SW480 (cell line): ENCODE measurements around the gene LRRFIP2.
"Not testable (repeated sequence)": the region's sequence is repeated elsewhere in the genome, so short reads cannot be mapped to it uniquely, and the experiment has no call there.

ENCODE experiments used
- DNase-seq: peaks from one replicate; pipeline ENCODE4 v3.0.0-alpha.2; 2016; ENCODE audit warnings: low spot score

Gene LRRFIP2

DNA sequence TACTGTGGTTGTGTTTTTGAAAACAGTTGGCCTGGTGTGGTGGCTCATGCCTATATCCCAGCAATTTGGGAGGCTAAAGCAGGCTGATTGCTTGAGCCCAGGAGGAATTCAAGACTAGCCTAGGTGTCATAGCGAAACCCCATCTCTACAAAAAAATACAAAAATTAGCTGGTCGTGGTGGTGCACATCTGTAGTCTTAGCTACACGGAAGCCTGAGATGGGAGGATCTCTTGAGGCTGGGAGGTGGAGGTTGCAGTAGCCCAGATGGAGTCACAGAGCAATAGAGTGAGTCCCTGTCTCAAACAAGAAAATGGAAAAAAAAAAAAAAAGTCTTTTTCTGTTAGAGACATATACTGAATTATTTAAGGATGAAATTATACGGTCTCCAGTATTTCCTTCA lies 14.7 kb upstream of the LRRFIP2 start:
- no peak for DNase-seq

DNA sequence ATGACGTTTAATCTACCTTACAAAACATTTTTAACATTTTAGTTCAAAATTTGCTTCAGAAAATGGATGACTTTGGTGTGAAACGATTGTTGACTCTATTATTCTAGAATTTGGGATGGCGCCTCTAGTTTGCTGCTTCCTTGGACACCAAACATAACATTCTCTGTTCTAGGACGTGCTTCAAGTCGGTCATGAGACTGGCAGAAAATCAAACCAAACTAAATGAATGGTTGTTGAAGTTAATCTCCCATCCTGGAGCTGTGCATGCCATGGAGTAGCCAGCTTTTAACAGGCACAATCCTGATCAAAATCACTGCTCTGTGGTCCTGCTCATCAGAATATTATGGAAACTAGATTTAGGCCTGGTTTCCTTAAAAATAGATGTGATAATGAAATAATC lies 9.6 kb upstream of the LRRFIP2 start:
- DNase-seq, result no peak

DNA sequence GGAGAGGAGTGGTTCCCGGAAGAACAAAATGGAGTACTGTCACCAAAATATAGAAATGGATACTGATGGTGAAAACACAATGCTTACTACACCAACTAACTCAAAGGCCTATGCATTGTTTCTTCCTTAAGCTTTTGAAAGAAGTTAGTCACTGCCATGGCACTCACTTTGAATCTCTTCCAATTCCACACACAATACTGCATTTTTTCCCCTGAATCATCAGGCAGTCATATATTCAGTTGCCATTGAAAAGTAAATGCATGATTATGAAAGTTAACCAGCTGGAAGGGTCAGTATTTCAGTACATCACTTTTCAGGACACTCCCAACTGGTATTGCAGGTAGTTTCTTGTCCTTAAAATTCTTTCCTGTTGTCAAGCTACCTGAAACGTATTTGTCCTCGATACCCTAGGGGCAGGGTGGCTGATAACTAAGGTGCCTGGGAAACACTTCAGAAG lies 9.0 kb upstream of the LRRFIP2 start:
- DNase-seq, result peak; percentile 36

DNA sequence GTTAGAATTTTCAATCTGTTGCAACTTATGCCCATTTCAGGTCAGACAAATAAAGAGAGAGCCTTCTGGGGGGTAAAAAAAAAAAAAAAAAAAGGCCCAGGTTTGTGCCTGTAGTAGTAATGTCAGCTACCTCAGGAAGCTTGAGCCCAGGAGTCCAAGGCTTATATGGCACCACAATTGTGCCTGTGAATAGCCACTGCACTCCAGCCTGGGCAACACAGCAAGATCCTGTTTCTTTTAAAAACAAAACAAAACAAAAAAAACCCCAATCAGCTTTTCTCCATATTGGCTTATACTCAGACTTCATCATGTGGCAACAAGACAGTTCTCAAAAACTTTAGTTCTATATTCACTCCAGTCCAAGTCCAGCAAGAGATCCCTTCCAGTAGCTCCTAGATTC lies 8.4 kb upstream of the LRRFIP2 start:
- no peak for DNase-seq

DNA sequence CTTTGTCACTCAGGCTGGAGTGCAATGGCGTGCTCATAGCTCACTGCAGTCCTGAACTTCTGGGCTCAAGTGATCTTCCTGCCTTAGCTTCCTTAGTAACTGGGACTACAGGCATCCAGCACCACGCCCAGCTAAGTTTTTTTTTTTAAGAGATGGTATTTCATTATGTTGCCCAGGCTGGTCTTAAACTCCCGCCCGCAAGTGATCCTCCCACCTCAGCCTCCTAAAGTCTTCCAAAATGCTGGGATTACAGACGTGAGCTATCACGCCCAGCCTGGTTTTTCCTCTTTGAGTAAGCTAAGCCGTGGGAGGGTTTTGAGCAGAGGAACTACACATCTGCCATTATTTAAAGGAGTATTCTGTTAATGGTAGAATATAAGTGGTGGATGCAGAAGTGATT lies 7.4 kb upstream of the LRRFIP2 start:
- no peak for DNase-seq

DNA sequence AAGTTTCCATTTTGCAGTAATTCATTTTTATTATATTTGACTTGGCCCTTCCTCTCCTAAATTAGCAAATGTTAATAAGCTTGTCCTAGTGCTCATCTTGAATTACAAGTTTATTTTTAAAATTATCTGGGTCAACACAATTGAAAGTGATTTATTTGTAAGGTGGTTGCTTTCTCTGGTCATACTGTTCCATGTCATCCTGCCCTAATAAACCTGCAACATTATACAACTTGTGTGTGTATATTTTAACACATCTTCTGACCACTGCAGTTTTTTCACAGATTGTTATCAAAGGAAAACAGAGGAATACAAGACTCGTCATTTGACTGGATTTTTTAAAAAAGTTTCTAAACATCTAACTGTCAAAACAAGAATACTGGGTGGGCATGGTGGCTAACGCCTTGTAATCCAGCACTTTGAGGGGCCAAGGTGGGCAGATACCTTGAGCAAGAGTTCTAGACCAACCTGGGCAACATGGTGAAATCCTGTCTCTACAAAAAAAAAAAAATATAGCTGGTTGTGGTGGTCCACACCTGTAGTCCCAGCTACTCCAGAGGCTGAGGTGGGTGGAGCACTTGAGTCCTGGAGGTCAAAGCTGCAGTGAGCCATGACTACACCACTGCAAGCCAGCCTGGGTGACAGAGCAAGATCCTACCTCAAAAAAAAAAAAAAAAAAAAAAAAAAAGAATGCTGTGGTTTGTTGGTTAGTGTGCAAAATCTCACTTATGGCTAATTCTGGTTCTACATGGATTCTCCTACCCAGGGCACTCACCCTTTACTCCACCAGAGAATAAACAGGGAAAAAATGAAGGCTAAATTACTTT lies 5.0 kb upstream of the LRRFIP2 start:
- no peak for DNase-seq

DNA sequence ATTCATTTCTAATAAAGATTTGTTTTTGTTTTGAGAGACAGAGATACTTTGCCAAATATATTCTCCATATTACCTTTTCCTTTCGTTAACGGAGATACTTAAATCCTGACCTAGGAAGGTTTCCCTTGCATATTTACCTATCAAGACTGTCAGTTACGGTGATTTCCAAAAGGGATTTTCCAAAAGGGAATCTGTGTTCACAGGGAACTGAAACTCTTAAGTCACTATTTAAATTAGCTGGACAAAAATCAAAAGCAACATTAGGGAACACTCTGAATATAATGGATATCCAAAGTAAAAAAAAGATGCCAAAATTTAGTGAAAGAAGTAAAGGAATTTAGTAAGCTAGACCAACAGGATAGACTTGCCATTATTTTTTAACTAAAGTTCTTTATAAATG lies 576 bp downstream of the LRRFIP2 start:
- DNase-seq, result no peak

DNA sequence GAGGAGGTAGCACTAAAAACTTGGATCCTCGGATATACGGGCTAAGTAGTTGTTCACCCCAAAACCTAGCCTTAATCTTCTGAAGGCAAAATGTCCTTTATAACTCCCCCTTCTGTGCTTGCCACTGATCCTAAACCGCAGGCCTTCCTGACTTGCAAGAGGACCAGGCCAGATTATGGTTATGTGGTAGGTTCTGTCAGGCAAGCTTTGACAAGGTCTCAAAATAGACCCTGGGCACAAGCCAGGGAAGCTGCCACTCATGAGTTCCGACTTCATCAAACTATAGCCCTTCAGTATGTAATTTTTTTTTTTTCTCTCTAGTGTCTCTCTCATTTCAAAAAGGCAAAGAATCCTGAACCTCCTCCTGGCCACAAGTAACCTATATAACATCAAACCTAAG lies 3.2 kb downstream of the LRRFIP2 start:
- DNase-seq, result no peak

DNA sequence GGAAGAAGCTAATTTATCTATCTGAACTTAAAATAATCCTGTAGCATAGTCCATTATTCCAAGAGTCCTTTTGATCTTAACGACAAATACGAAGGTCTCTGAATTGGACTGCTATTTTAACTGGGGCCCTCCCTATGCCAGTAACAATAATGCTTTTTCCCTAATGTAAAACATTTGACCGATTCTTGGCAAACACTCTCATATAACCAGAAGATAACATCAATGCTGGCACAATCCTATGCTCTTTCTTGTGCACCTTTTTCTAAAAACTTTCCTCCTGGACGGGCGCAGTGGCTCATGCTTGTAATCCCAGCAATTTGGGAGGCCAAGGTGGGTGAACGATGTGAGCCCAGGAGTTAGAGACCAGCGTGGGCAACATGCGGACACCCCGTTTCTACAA lies 3.9 kb downstream of the LRRFIP2 start:
- no peak for DNase-seq

DNA sequence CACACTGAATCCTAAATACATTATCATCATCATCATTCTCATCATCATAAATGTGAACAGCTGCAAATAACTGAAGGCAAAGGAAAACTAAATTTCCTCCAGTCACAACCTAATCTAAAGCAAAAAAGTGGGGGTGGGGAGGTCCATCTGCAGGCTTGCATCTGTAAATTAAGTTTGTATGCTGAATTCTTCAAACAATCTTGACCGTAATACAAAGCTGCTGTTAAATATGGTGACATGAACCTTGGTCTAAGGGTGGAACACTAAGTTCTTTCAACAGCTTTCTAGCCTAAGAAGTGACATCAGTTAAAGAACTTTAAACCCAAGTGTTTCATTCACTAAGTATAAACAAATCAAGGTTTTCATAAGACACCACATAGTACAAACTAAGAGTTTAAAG lies 4.3 kb downstream of the LRRFIP2 start:
- no peak for DNase-seq

DNA sequence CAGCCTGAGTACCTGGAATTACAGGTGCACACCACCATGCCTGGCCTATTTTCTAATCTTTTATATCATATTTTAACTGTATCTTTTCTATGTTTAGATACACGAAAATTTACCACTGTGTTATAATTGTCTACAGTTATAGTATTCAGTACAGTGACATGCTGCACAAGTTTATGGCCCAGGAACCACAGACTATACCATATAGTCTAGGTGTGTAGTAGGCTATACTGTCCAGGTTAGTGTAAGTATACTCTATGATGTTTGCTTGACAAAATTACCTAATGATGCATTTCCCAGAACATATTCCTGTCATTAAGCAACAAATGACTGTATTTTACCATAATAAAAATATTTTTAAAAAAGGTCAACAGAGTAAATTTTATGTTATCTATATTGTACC lies 5.5 kb downstream of the LRRFIP2 start:
- DNase-seq, result no peak

DNA sequence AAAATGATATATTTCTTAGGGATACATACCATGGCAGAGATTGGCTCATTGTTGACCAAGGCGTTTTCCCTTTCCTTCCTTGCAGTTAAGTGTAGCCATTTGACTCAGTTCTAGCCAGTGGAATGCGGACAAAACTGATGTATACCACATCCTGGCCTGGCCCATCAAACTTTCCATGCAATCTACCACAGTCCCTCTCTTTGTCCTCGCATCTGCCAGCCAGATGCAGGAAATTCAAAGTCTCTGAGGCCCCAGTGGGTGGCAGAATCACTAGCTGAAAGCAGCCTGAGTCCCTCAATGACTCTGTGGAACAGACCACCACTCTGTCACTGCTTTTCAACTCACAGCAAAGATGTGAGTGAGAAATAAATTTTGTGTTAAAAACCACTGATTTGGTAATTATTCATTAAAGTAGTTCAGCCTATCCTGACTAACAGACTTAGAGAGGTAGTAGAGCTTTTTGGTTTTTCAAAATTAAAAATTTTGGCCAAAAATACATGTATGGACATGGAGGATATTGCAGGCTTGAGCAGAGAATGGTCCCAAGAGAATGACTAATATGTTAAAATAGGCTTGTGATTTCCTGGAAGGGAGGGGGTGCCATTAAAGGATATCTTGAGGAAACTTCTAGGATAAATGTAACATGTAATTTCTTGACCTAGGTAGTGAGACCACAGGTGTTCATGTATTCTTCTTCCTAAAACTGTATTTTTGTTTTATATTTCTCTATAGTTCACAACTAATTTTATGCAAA lies 10.9 kb downstream of the LRRFIP2 start:
- peak; percentile 23 for DNase-seq

DNA sequence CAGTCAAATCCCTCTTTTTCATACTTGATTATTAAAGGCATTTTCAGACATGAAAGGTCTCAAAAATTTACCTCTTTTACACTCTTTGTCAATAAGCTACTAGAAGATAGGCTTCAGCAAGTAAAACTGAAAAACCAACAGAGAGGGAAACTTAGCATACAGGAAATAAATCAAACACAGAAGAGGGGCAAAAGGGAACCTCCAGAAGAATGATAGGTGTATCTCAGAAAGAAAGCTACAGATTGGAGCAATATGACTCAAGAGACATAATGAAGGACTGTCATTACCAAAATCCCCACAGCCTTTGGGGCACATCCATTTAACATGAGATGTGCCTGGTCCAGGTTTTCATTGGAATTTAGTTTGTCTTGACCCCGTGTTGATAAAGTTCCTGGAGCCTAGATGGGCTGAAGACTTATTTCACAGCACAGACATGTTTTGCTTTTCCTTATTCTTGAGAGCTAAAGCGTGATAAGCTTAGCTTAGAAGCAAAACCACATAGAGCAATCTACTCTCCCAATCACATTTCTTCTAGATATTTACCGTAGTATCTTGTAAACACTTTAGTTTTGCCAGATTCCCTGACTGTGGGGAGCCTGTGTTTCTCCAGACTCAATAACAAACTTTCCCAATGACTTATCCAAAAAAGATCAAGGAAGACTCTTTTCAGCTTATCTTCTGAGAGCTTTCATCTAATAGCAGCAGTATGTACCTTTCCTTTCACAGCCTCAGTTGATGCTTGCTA lies 11.7 kb downstream of the LRRFIP2 start:
- no peak for DNase-seq

DNA sequence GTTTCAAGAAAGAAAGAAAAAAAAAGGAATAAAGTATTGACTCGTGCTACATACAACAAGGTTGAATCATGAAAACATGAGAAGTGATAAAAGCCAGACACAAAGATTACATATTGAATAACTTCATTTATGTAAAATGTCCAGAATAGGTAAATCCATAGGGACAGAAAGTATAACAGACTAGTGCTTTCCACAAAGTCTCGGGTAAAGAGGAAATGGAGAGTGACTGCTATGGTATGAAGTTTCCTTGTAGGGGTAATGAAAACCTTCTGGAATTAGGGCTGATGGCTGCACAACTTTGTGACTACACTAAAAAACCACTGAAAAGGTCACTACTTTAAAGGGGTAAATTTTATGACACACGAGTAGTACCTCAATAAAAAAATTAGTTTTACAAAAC lies 13.0 kb downstream of the LRRFIP2 start:
- DNase-seq, result no peak

DNA sequence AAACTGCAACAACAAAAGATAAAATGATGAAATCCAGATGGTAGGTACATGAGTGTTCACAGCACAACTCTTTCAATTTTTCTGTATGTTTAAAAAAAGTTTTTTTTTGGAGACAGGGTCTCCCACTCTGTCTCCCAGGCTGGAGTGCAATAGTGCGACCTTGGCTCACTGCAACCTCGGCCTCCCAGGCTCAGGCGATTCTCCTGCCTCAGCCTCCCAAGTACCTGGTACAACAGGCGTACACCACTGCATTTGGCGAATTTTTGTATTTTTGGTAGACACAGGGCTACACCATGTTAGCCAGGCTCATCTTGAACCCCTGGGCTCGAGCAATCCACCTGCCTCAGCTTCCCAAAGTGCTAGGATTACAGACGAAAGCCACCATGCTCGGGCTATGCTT lies 18.6 kb downstream of the LRRFIP2 start:
- DNase-seq, result no peak

DNA sequence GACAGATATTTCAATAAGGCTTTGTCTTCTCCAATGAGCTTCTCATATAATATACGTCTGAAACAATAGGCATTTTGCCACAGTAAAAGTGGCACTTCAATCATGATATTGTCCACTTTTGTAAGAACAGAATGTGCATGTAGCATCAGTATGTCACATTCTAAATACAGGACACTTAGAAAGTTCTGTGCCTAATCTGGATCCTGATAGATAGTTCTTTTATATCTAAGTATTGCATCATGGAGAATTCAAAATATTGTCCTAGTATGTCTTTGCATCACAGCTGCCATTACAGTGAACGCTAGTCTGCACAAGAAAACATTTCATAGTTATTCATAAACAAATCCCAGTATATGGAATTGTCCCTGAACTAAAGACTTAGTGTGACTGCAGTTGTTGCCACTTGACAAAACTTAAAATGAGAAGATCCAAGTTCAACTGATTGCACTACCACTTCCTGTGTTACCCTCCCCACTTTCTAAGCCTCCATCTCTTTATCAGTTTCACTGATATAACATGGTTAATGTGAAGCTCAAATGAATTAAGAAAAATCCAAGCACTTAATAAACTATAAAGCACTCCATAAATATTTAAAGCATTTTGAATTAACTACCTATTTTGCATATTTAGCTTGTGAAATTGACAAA lies 19.6 kb downstream of the LRRFIP2 start:
- DNase-seq, result no peak

DNA sequence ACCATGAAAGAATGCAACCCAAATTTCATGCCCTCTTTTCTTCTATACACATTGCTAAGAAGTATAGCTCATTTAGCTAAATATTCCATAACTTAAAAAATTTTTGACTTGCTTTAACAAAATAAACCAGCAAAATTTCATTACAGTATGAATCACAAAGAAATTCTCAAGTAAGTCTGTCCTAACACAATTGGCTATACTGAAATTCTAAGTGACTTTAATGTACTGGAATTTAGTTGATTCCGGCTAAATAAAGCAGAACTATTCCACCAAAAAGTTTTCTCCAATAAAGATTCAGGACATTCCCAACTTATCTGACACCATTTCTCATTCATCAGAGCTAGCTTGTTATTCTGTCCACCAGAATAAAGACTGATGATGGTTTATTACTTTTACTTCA lies 23.8 kb downstream of the LRRFIP2 start:
- no peak for DNase-seq

DNA sequence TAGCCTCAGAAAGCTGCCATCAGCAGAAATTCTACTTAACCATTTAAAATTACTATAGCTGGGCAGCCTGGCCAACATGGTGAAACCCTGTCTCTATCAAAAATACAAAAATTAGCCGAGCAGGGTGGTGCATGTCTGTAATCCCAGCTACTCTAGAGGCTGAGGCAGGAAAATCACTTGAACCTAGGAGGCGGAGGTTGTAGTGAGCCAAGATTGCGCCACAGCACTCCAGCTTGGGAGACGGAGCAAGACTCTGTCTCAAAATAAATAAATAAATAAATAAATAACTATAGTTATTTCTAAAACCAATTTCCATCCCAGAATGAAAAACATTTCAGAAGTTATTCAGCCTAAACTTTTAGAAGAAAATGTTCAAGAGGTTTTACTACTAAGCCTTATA lies 25.1 kb downstream of the LRRFIP2 start:
- no peak for DNase-seq

DNA sequence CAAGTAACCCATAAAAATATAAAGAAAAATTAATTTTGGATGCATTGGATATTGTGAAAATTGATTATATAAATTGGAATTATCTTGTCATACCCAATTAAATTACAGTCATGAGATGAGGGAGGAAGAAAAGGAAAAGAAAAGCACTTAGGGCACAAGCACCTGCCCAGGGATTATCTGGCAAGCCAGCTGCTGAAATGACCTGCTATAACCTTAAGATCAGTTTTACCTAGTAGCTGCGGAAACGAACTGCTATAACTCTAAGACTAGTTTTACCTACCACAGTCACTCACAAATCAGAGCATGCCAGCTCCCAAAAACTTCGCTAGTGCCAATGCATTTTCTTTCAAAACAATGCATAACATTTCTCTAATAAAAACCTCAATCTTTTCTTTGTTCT lies 26.2 kb downstream of the LRRFIP2 start:
- no peak for DNase-seq

DNA sequence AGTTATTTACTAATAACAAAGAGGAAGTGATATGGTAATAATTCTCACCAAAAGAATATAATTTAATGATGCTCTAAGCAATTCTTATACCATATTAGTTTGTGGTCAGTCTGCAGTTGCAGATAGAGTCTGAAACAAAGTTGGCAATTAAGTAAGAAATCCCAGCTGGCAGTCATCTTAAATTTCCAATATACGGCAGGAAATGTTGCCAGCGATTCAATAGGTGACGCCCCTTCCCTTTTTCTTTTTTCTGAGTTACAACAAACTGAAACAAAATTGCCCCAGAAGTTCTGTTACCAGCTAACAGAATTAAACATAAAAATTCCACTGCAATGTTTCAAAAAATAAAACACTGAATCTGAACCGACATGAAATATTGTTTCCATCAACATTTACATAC lies 26.7 kb downstream of the LRRFIP2 start:
- DNase-seq, result no peak

DNA sequence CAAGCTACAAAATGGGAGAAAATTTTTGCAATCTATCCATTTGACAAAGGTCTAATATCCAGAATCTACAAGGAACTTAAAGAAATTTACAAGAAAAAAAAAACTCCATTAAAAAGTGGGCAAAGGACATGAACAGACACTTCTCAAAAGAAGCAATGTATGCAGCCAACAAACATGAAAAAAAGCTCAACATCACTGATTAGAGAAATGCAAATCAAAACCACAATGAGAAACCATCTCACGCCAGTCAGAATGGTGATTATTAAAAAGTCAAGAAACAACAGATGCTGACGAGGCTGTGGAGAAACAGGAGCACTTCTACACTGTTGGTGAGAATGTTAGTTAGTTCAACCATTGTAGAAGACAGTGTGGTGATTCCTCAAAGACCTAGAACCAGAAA lies 27.5 kb downstream of the LRRFIP2 start:
- DNase-seq, result not testable (repeated sequence)

DNA sequence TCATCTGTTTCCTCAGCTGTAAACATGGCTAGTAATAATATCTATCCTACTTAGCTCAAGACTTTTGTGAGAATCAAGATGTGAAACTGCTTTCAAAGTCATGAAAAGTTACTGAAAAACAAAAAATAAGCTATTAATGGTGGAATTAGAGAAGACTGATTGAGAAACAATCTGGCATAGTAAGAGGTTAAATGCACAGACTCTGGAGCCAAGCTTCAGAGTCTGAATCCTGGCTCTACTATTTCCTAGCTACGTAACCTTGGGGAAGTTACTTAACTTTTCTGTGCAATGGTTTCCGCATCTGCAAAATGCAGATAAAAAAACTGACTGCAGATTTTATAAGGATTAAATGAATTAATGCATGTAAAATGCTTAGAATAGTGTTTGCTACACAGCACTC lies 28.8 kb downstream of the LRRFIP2 start:
- no peak for DNase-seq
